HepG2 (cell line): ENCODE results near the gene OTX1. TPM values are rescaled to one million over a fixed set of nuclear protein-coding genes. Genes with fewer than 3 reads are reported as not detected.

Experiments used
- BCL6 ChIP-seq: IDR thresholded peaks from 2 replicates; pipeline ENCODE4 v1.6.1; 2016; ENCODE audit warnings: missing genetic modification reagents, missing compliant biosample characterization
- CHCHD3 ChIP-seq: sonication (generic); formaldehyde crosslinking; IDR thresholded peaks from 2 replicates; pipeline ENCODE4 v1.8.0; 2022; ENCODE audit warnings: mild to moderate bottlenecking, missing genetic modification reagents, moderate library complexity
- GLI4 ChIP-seq: sonication (generic); formaldehyde crosslinking; IDR thresholded peaks from 2 replicates; pipeline ENCODE4 v1.5.1; 2020; ENCODE audit warnings: missing genetic modification reagents, mild to moderate bottlenecking, moderate library complexity, borderline replicate concordance
- SNAPC2 ChIP-seq: sonication (generic); formaldehyde crosslinking; IDR thresholded peaks from 2 replicates; pipeline ENCODE4 v1.8.1; 2022; ENCODE audit warnings: mild to moderate bottlenecking, missing genetic modification reagents
- SP2 ChIP-seq: sonication (generic); formaldehyde crosslinking; IDR thresholded peaks from 2 replicates; pipeline ENCODE4 v1.5.1; 2020; ENCODE audit warnings: mild to moderate bottlenecking, missing genetic modification reagents
- TOE1 ChIP-seq: sonication (generic); formaldehyde crosslinking; IDR thresholded peaks from 2 replicates; pipeline ENCODE4 v1.4.0; 2020; ENCODE audit warnings: mild to moderate bottlenecking, missing genetic modification reagents
- U2AF2 ChIP-seq: fragments of 200-400 bp; formaldehyde crosslinking; IDR thresholded peaks from 2 replicates; pipeline ENCODE4 v1.6.1; 2017; ENCODE audit warnings: low read depth, mild to moderate bottlenecking, low read length
- ZNF30 ChIP-seq: sonication (generic); formaldehyde crosslinking; IDR thresholded peaks from 2 replicates; pipeline ENCODE4 v1.5.0; 2020; ENCODE audit warnings: mild to moderate bottlenecking, missing genetic modification reagents
- ZNF44 ChIP-seq: sonication (generic); formaldehyde crosslinking; IDR thresholded peaks from 2 replicates; pipeline ENCODE4 v1.5.1; 2020; ENCODE audit warnings: mild to moderate bottlenecking, missing genetic modification reagents
- ZNF556 ChIP-seq: sonication (generic); formaldehyde crosslinking; IDR thresholded peaks from 2 replicates; pipeline ENCODE4 v1.4.0; 2020; ENCODE audit warnings: mild to moderate bottlenecking, missing genetic modification reagents, borderline replicate concordance
- ZNF589 ChIP-seq: sonication (generic); formaldehyde crosslinking; conservative IDR thresholded peaks from 2 replicates; pipeline ENCODE4 v1.8.0; 2022; ENCODE audit warnings: mild to moderate bottlenecking, moderate library complexity, missing genetic modification reagents
- ZNF670 ChIP-seq: sonication (generic); formaldehyde crosslinking; IDR thresholded peaks from 2 replicates; pipeline ENCODE4 v1.8.0; 2022; ENCODE audit warnings: mild to moderate bottlenecking, missing genetic modification reagents, borderline replicate concordance
- ZNF879 ChIP-seq: sonication (generic); formaldehyde crosslinking; IDR thresholded peaks from 2 replicates; pipeline ENCODE4 v1.8.1; 2023; ENCODE audit warnings: missing genetic modification reagents
- polyA plus RNA-seq, 8 experiments: library from polyadenylated mRNA; depleted of rRNA in 3 of 8; stranded (reverse) in 7 of 8; unstranded in 1 of 8; fragments of >200 nt; fragmentation: Illumina TruSeq in 4 of 8; extraction: Trizol in 4 of 8; gene quantifications; 2 replicates each; pipeline versions ENCODE4 v1.2.1 to v1.2.3, GENCODE V29; 2011 to 2016; ENCODE audit warnings: low read depth in 4 of 8, missing spikeins in 1 of 8, mixed read lengths in 1 of 8; ENCODE audit not compliant: insufficient read depth in 1 of 8
- total RNA-seq, 5 experiments: library from RNA; depleted of rRNA; stranded (reverse); fragments of >200 nt; fragmentation: Illumina TruSeq; extraction: Trizol; gene quantifications; 2 replicates each; pipeline ENCODE4 v1.2.3, GENCODE V29; 2016; ENCODE audit warnings: low read depth in 1 of 5
- TF ChIP-seq, protein P1 (sequence below): sonication (generic); formaldehyde crosslinking; IDR thresholded peaks from 2 replicates; pipeline ENCODE4 v1.8.0; 2022; ENCODE audit warnings: missing genetic modification reagents, mild to moderate bottlenecking, inconsistent platforms, borderline replicate concordance
- TF ChIP-seq, protein P2 (sequence below): sonication (generic); formaldehyde crosslinking; IDR thresholded peaks from 2 replicates; pipeline ENCODE4 v1.4.0; 2020; ENCODE audit warnings: missing genetic modification reagents
- TF ChIP-seq, protein P3 (sequence below): sonication (generic); formaldehyde crosslinking; IDR thresholded peaks from 2 replicates; pipeline ENCODE4 v1.4.0; 2020; ENCODE audit warnings: missing genetic modification reagents
- TF ChIP-seq, protein P4 (sequence below): IDR thresholded peaks from 2 replicates; pipeline ENCODE4 v1.4.0; 2020; ENCODE audit warnings: mild to moderate bottlenecking, missing genetic modification reagents
- TF ChIP-seq, protein P5 (sequence below): conservative IDR thresholded peaks from 2 replicates; pipeline ENCODE4 v1.6.1; 2018; ENCODE audit warnings: missing genetic modification reagents

The OTX1 gene
- total and polyA plus RNA-seq, 2 of the 13 experiments (the other 11 are each of a cell fraction or from before 2014, with no cell fraction given) = 1.0 to 5.0 TPM

DNA sequence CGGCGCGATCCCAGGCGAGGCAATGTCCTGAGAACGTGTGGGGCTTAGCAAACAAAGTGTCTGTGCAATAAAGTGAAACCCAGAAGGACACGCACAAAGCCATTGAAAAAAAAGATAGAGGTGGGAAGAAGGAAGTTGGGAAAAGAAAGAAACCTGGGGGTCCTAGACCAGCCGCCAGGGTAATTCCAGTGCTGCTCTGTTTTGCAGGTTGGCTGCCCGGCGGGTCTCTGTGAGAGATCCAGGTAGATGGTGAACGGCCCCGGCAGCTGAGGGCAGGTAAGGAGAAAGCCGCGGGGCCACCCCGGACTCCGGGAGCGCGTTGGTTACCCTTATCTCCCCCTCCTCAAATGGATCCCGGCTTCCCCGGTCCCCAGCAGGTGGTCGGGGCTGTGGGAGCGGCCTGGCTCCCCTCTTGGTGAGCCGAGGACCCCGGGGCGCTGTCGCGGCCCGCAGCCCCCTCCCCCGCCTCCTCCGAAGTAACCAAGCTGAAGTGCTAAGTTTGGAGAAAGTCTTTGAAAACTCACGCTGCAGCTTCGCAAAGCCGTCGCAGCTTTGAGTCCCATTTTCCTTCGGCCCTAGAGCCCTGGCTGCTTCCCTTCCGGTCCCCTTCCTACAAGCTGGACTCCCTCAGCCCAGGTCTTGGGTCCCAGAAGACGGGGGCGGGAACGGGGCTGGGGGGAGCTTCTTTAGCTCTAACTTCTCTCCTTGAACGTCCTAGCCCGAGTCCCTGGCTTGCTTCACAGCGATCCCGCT is 588 bp downstream of the OTX1 start (continued):
- TF ChIP-seq CHCHD3 (CRISPR knock-in tag) = no peak
- no peak for TF ChIP-seq ZNF30 (CRISPR knock-in tag)
- TF ChIP-seq TOE1 (CRISPR knock-in tag) = 0 out of 2 replicates have a peak, but pooled peaks have one; percentile 59
- no peak for TF ChIP-seq SP2
- TF ChIP-seq, protein P1, sequence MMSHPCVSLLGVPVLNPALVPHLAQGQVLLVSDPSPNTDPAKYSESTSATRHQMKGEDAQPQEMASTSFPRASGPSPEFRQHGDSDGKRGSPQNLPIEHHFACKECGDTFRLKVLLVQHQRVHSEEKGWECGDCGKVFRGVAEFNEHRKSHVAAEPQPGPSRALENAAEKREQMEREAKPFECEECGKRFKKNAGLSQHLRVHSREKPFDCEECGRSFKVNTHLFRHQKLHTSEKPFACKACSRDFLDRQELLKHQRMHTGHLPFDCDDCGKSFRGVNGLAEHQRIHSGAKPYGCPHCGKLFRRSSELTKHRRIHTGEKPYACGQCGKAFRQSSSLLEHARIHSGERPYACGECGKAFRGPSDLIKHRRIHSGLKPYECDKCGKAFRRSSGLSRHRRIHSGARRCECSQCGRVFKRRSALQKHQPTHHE (CRISPR knock-in tag) = 0 out of 2 replicates have a peak, but pooled peaks have one; percentile 2
- no peak for TF ChIP-seq ZNF879
- TF ChIP-seq ZNF670 = 0 out of 2 replicates have a peak, but pooled peaks have one; percentile 20
- 0 out of 2 replicates have a peak, but pooled peaks have one; percentile 25 for TF ChIP-seq BCL6 (CRISPR knock-in tag)
- TF ChIP-seq ZNF589 (CRISPR knock-in tag) = 0 out of 2 replicates have a peak, but pooled peaks have one; percentile 1
- no peak for TF ChIP-seq SNAPC2 (CRISPR knock-in tag)
- TF ChIP-seq ZNF44 (CRISPR knock-in tag) = 0 out of 2 replicates have a peak, but pooled peaks have one; percentile 17
- TF ChIP-seq, protein P2, sequence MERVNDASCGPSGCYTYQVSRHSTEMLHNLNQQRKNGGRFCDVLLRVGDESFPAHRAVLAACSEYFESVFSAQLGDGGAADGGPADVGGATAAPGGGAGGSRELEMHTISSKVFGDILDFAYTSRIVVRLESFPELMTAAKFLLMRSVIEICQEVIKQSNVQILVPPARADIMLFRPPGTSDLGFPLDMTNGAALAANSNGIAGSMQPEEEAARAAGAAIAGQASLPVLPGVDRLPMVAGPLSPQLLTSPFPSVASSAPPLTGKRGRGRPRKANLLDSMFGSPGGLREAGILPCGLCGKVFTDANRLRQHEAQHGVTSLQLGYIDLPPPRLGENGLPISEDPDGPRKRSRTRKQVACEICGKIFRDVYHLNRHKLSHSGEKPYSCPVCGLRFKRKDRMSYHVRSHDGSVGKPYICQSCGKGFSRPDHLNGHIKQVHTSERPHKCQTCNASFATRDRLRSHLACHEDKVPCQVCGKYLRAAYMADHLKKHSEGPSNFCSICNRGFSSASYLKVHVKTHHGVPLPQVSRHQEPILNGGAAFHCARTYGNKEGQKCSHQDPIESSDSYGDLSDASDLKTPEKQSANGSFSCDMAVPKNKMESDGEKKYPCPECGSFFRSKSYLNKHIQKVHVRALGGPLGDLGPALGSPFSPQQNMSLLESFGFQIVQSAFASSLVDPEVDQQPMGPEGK (CRISPR knock-in tag) = peak; percentile 59; the same call in 1 of the 2 replicates
- TF ChIP-seq GLI4 = no peak
- TF ChIP-seq, protein P3, sequence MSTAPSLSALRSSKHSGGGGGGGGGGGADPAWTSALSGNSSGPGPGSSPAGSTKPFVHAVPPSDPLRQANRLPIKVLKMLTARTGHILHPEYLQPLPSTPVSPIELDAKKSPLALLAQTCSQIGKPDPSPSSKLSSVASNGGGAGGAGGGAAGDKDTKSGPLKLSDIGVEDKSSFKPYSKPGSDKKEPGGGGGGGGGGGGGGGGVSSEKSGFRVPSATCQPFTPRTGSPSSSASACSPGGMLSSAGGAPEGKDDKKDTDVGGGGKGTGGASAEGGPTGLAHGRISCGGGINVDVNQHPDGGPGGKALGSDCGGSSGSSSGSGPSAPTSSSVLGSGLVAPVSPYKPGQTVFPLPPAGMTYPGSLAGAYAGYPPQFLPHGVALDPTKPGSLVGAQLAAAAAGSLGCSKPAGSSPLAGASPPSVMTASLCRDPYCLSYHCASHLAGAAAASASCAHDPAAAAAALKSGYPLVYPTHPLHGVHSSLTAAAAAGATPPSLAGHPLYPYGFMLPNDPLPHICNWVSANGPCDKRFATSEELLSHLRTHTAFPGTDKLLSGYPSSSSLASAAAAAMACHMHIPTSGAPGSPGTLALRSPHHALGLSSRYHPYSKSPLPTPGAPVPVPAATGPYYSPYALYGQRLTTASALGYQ (CRISPR knock-in tag) = peak; percentile 55; the same call in 1 of the 2 replicates
- TF ChIP-seq U2AF2 = no peak
- 0 out of 2 replicates have a peak, but pooled peaks have one; percentile 4 for TF ChIP-seq ZNF556 (CRISPR knock-in tag)
- TF ChIP-seq, protein P4, sequence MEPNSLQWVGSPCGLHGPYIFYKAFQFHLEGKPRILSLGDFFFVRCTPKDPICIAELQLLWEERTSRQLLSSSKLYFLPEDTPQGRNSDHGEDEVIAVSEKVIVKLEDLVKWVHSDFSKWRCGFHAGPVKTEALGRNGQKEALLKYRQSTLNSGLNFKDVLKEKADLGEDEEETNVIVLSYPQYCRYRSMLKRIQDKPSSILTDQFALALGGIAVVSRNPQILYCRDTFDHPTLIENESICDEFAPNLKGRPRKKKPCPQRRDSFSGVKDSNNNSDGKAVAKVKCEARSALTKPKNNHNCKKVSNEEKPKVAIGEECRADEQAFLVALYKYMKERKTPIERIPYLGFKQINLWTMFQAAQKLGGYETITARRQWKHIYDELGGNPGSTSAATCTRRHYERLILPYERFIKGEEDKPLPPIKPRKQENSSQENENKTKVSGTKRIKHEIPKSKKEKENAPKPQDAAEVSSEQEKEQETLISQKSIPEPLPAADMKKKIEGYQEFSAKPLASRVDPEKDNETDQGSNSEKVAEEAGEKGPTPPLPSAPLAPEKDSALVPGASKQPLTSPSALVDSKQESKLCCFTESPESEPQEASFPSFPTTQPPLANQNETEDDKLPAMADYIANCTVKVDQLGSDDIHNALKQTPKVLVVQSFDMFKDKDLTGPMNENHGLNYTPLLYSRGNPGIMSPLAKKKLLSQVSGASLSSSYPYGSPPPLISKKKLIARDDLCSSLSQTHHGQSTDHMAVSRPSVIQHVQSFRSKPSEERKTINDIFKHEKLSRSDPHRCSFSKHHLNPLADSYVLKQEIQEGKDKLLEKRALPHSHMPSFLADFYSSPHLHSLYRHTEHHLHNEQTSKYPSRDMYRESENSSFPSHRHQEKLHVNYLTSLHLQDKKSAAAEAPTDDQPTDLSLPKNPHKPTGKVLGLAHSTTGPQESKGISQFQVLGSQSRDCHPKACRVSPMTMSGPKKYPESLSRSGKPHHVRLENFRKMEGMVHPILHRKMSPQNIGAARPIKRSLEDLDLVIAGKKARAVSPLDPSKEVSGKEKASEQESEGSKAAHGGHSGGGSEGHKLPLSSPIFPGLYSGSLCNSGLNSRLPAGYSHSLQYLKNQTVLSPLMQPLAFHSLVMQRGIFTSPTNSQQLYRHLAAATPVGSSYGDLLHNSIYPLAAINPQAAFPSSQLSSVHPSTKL (CRISPR knock-in tag) = 0 out of 2 replicates have a peak, but pooled peaks have one; percentile 10
- TF ChIP-seq, protein P5, sequence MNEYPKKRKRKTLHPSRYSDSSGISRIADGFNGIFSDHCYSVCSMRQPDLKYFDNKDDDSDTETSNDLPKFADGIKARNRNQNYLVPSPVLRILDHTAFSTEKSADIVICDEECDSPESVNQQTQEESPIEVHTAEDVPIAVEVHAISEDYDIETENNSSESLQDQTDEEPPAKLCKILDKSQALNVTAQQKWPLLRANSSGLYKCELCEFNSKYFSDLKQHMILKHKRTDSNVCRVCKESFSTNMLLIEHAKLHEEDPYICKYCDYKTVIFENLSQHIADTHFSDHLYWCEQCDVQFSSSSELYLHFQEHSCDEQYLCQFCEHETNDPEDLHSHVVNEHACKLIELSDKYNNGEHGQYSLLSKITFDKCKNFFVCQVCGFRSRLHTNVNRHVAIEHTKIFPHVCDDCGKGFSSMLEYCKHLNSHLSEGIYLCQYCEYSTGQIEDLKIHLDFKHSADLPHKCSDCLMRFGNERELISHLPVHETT (CRISPR knock-in tag) = 0 out of 2 replicates have a peak, but pooled peaks have one; percentile 20
